ENCODE results near the gene PLEKHA5. TPM values are rescaled to one million over a fixed set of nuclear protein-coding genes. Genes with fewer than 3 reads are reported as not detected.
A peak's percentile ranks its signal among the peaks of the same experiment; 100 is the strongest.

Gene PLEKHA5
- total RNA-seq, 1 donor from 2014 or later, result 60.8 TPM

DNA sequence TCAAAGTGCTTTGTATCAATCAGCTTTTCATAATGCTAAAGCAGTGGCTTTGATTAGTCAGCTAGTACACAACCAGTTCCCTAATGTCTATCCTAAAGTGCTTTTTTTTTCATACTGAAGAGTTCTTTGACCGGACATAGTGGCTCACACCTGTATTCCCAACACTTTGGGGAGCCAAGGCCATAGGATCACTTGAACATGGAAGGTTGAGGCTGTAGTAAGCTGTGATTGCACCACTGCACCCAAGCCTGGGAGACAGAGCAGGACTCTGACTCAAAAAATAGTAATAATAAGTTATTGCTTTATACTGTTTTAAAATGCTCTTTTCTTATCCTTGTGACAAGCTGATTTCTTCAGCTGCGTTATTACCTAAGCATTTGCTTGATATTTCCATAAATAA lies 155.1 kb downstream of the PLEKHA5 start:
- intact Hi-C loops (cut with micrococcal nuclease), result loop anchor here (10.0 kb wide), 1 partner anchor 100 kb away; no protein-coding TSS in a partner anchor
- Histone ChIP-seq H3K36me3 (peaks cover 27% of the 10 kb centered on the region), H3K27ac (replicated peaks) (no peak overlapping the region), H3K27me3 (ENCODE audit: low read depth) (no peaks in the 10 kb centered on the region), H3K4me1 (peaks cover 9% of the 10 kb centered on the region), H3K9me3 (replicated peaks) (no peaks in the 10 kb centered on the region), H3K4me3 (no peak overlapping the region)
- DNase-seq, result no peak
- TF ChIP-seq, protein P1, sequence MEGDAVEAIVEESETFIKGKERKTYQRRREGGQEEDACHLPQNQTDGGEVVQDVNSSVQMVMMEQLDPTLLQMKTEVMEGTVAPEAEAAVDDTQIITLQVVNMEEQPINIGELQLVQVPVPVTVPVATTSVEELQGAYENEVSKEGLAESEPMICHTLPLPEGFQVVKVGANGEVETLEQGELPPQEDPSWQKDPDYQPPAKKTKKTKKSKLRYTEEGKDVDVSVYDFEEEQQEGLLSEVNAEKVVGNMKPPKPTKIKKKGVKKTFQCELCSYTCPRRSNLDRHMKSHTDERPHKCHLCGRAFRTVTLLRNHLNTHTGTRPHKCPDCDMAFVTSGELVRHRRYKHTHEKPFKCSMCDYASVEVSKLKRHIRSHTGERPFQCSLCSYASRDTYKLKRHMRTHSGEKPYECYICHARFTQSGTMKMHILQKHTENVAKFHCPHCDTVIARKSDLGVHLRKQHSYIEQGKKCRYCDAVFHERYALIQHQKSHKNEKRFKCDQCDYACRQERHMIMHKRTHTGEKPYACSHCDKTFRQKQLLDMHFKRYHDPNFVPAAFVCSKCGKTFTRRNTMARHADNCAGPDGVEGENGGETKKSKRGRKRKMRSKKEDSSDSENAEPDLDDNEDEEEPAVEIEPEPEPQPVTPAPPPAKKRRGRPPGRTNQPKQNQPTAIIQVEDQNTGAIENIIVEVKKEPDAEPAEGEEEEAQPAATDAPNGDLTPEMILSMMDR (IDR thresholded peaks at IDR 0.05; ENCODE audit: borderline replicate concordance), result no peak

GRCh38 chr12:19285793-19286448 lies 156.4 kb downstream of the PLEKHA5 start:
- Histone ChIP-seq H3K36me3 (peaks cover 29% of the 10 kb centered on the region), H3K27me3 (ENCODE audit: low read depth) (no peaks in the 10 kb centered on the region), H3K4me3 (no peak overlapping the region), H3K27ac (replicated peaks) (no peak overlapping the region), H3K4me1 (peaks cover 9% of the 10 kb centered on the region), H3K9me3 (replicated peaks) (no peaks in the 10 kb centered on the region)
- DNase-seq, result no peak
- TF ChIP-seq, protein P1 (IDR thresholded peaks at IDR 0.05; ENCODE audit: borderline replicate concordance), result no peak
- intact Hi-C loops (cut with micrococcal nuclease), result loop anchor here (10.0 kb wide), 1 partner anchor 101 kb away; no protein-coding TSS in a partner anchor

- H3K4me1 ChIP-seq, result peaks cover 5% of the 10 kb centered on the region
- no peak overlapping the region for H3K27ac ChIP-seq (replicated peaks)
- no peak overlapping the region for H3K4me3 ChIP-seq
- no peak for DNase-seq
- intact Hi-C loops (cut with micrococcal nuclease), result loop anchor here (10.0 kb wide), 1 partner anchor 103 kb away; no protein-coding TSS in a partner anchor
- TF ChIP-seq, protein P1 (IDR thresholded peaks at IDR 0.05; ENCODE audit: borderline replicate concordance), result no peak
- H3K9me3 ChIP-seq (replicated peaks), result no peaks in the 10 kb centered on the region
- peaks cover 33% of the 10 kb centered on the region for H3K36me3 ChIP-seq
- no peaks in the 10 kb centered on the region for H3K27me3 ChIP-seq (ENCODE audit: low read depth)
Observed at GRCh38 chr12:19287302-19287701, 157.8 kb downstream of the PLEKHA5 start.

DNA sequence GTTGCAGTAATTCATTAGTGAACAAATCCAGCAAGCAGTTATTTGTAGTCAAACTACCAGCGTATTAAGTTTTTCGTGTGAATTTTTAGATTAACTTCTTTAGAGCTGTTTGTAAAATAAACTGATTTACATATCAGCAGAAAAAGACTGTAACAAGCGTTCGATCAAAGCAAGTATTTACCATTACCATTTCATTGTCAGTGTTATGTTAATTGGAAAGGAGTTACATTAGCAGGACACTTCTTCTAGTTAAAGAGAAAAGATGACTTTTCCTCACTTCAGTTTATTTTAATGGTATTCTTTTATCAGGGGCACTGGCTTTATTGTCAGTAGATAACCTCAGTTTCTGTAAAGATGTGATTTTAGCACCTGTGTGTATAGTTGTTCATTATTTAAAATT lies 158.6 kb downstream of the PLEKHA5 start:
- Histone ChIP-seq H3K4me1 (peaks cover 5% of the 10 kb centered on the region), H3K27me3 (ENCODE audit: low read depth) (no peaks in the 10 kb centered on the region), H3K27ac (replicated peaks) (no peak overlapping the region), H3K4me3 (no peak overlapping the region), H3K9me3 (replicated peaks) (no peaks in the 10 kb centered on the region), H3K36me3 (peaks cover 32% of the 10 kb centered on the region)
- intact Hi-C loops (cut with micrococcal nuclease), result loop anchor here (10.0 kb wide), 1 partner anchor 103 kb away; no protein-coding TSS in a partner anchor
- no peak for DNase-seq
- TF ChIP-seq, protein P1 (IDR thresholded peaks at IDR 0.05; ENCODE audit: borderline replicate concordance), result no peak

DNA sequence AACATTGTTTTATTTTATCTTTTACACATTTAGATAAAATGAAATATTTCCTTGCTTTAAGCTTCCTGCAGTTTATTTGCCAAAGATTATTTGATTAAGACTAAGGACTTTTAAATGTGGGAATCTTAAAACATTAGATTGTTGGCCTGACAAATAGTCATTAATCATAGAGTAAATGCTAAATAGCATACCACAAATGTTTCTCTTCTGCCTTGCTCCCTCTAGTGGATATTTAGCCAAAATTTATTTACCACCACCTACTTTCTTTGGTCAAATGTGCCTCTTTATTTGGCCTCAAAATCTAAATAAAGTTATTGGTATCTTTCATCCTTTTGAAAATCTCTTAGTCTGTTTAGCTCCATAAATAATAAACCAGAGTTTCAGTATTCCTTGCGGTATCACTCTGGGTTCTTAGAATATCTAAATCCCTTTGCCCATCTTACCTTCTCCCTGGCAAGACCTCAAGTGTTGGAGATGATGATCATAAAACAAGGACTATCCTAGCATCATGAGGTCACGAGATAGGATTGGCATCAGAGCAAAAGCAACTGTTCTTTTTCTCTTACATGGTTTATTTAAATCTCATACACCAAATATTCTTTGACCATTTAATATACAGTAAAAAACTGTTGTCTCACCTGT lies 159.2 kb downstream of the PLEKHA5 start:
- peaks cover 28% of the 10 kb centered on the region for H3K36me3 ChIP-seq
- H3K4me1 ChIP-seq, result peaks cover 5% of the 10 kb centered on the region
- TF ChIP-seq, protein P1 (IDR thresholded peaks at IDR 0.05; ENCODE audit: borderline replicate concordance), result peak; percentile 73
- intact Hi-C loops (cut with micrococcal nuclease), result loop anchor here (10.0 kb wide), 1 partner anchor 104 kb away; no protein-coding TSS in a partner anchor
- H3K27me3 ChIP-seq (ENCODE audit: low read depth), result no peaks in the 10 kb centered on the region
- no peaks in the 10 kb centered on the region for H3K9me3 ChIP-seq (replicated peaks)
- no peak overlapping the region for H3K4me3 ChIP-seq
- DNase-seq, result no peak
- no peak overlapping the region for H3K27ac ChIP-seq (replicated peaks)
